Activated gamma-delta T cell (primary cell): ENCODE measurements around the gene ARHGEF38.
"Not testable (repeated sequence)": the region's sequence is repeated elsewhere in the genome, so short reads cannot be mapped to it uniquely, and the experiment has no call there.

ENCODE experiments used
- DNase-seq: peaks from one replicate; lab custom pipeline; 2025; lab: John Stamatoyannopoulos, UW

ARHGEF38 gene

GRCh38 chr4:105652286-105652888 is 100.0 kb downstream of the ARHGEF38 start:
- DNase-seq: no peak

- no peak for DNase-seq
Measured at GRCh38 chr4:105657117-105657765, 104.8 kb downstream of the ARHGEF38 start.

- DNase-seq: no peak
Measured at GRCh38 chr4:105659190-105659589, 106.8 kb downstream of the ARHGEF38 start.

GRCh38 chr4:105661028-105661427 is 108.6 kb downstream of the ARHGEF38 start:
- no peak for DNase-seq

GRCh38 chr4:105662935-105663675 is 110.7 kb downstream of the ARHGEF38 start:
- DNase-seq: no peak

- DNase-seq: no peak
Measured at GRCh38 chr4:105666693-105667092, 114.3 kb downstream of the ARHGEF38 start.

GRCh38 chr4:105670684-105671083 is 118.3 kb downstream of the ARHGEF38 start:
- no peak for DNase-seq

GRCh38 chr4:105671301-105671700 is 118.9 kb downstream of the ARHGEF38 start:
- DNase-seq: no peak

GRCh38 chr4:105674011-105674410 is 121.6 kb downstream of the ARHGEF38 start:
- no peak for DNase-seq

GRCh38 chr4:105677709-105678108 is 125.3 kb downstream of the ARHGEF38 start:
- no peak for DNase-seq

GRCh38 chr4:105679186-105679585 is 126.8 kb downstream of the ARHGEF38 start:
- no peak for DNase-seq

GRCh38 chr4:105683038-105683437 is 130.6 kb downstream of the ARHGEF38 start:
- no peak for DNase-seq

GRCh38 chr4:105686571-105686970 is 134.2 kb downstream of the ARHGEF38 start:
- no peak for DNase-seq

- DNase-seq: not testable (repeated sequence)
Measured at GRCh38 chr4:105694812-105695211, 142.4 kb downstream of the ARHGEF38 start.

- DNase-seq: not testable (repeated sequence)
Measured at GRCh38 chr4:105695832-105696231, 143.4 kb downstream of the ARHGEF38 start.

GRCh38 chr4:105698607-105699006 is 146.2 kb downstream of the ARHGEF38 start:
- DNase-seq: no peak

GRCh38 chr4:105707782-105708180 is 155.4 kb downstream of the ARHGEF38 start:
- DNase-seq: no peak

- DNase-seq: peak; percentile 42
Measured at GRCh38 chr4:105708181-105709080, 156.0 kb downstream of the ARHGEF38 start, which contains the start of the genes GSTCD and INTS12. GSTCD (plus strand) TSS chr4:105708784; CDS start chr4:105717614, 8,830 bp downstream. INTS12 (minus strand) TSS chr4:105708689; CDS start chr4:105700005, 8,684 bp downstream.

- DNase-seq: no peak
Measured at GRCh38 chr4:105709081-105709450, 156.6 kb downstream of the ARHGEF38 start.

- no peak for DNase-seq
Measured at GRCh38 chr4:105710012-105710600, 157.7 kb downstream of the ARHGEF38 start.

- DNase-seq: no peak
Measured at GRCh38 chr4:105710678-105711077, 158.3 kb downstream of the ARHGEF38 start.
